NCI-H1436 (cell line): Measurements from ENCODE around the gene ACAT1.
"Not testable (repeated sequence)": the region's sequence is repeated elsewhere in the genome, so short reads cannot be mapped to it uniquely, and the experiment has no call there.

Experiments used
- DNase-seq: peaks from one replicate; lab custom pipeline; 2025; lab: John Stamatoyannopoulos, UW

The ACAT1 gene

GRCh38 chr11:108144615-108145014 is 23.2 kb downstream of the ACAT1 start:
- no peak for DNase-seq

- no peak for DNase-seq
Observed at GRCh38 chr11:108147150-108147549, 25.8 kb downstream of the ACAT1 start.

GRCh38 chr11:108148556-108148955 is 27.2 kb downstream of the ACAT1 start:
- no peak for DNase-seq

- no peak for DNase-seq
Observed at GRCh38 chr11:108154591-108154990, 33.2 kb downstream of the ACAT1 start.

- no peak for DNase-seq
Observed at GRCh38 chr11:108160970-108161566, 39.7 kb downstream of the ACAT1 start.

GRCh38 chr11:108162878-108163277 is 41.5 kb downstream of the ACAT1 start:
- DNase-seq: not testable (repeated sequence)

GRCh38 chr11:108167624-108168023 is 46.3 kb downstream of the ACAT1 start:
- DNase-seq: no peak

GRCh38 chr11:108170184-108170583 is 48.8 kb downstream of the ACAT1 start:
- no peak for DNase-seq

- no peak for DNase-seq
Observed at GRCh38 chr11:108177570-108177969, 56.2 kb downstream of the ACAT1 start.

- DNase-seq: no peak
Observed at GRCh38 chr11:108193725-108194124, 72.4 kb downstream of the ACAT1 start.

- no peak for DNase-seq
Observed at GRCh38 chr11:108196901-108197300, 75.5 kb downstream of the ACAT1 start.
